Activated T-cell treated with anti-CD3 and anti-CD28 coated beads, Interleukin-2, amount 50 U/mL, for 48 hours (primary cell): ENCODE data around the gene IL1R2.

ENCODE experiments used
- DNase-seq, 2 experiments: peaks; one replicate each; pipeline ENCODE4 v3.0.0-alpha.2; 2020

IL1R2 gene

GRCh38 chr2:102024410-102024809 is 32.6 kb downstream of the IL1R2 start:
- DNase-seq: no peak

DNA sequence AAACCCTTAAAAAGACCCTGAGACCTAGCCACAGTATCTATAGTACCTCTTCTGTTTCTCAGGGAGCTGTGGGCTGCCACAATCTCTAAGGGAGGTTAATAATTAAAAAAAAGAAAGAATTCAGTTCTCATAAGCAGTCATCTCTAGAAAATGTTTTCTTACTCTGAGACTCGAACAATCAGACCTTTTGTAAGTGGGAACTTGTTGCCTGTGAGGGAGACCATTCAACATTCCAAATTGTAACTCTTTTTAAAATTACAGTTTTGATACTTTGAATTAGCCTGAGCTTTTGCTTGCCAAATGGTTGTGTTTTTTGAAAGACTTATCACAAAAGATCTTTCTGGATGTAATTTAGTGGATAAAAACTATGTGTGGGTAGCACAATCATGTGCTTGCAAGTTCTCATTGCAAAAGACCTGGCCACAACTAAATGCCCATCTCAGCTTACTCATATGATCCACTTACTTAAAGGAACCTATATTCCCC is 33.3 kb downstream of the IL1R2 start:
- no peak for DNase-seq

DNA sequence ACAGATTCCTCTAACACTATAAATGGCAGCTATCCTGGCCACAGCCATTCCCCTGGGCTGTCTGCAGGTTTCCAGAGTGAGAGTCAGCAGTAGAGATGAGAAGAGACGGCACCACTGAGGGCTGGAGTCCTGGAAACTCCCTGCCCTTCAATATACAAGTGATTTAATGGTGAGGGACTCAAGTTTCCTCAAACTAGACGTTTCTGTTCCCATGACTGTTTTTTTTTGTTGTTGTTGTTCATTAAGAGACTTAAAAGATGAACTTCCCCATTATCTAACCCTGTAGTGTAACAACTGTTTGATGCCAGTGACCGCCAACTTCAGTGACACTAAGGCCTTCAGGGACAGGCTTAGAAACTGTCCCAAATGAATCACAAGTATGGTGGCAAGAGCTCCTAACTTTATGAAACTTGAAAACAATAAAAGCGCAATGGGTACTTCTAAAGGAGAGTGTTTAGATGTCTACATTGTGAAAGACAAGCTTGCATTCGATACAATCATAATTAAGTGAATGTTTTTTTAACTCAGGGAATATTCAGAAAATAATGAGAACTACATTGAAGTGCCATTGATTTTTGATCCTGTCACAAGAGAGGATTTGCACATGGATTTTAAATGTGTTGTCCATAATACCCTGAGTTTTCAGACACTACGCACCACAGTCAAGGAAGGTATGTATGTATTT is 34.0 kb downstream of the IL1R2 start:
- no peak for DNase-seq

GRCh38 chr2:102027036-102027980 is 35.5 kb downstream of the IL1R2 start:
- DNase-seq: no peak

- DNase-seq: no peak
Measured at GRCh38 chr2:102028470-102028869, 36.7 kb downstream of the IL1R2 start.

DNA sequence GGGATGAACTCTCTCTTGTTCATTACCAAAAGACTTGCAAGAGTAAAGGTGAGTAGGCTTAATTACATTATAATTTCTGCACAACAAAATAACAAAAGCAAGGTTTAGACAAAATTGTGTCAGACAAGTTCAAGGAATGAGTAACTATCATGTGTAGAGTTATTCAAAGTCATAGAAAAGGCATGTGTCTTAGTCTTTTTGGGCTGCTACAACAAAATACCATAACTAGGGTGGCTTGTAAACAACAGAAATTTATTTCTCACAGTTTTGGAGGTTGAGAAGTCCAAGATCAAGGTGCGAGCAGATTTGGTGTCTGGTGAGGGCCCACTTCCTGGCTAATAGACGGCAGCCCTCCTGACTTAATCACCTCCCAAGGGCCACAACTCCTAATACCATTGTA is 37.6 kb downstream of the IL1R2 start:
- no peak for DNase-seq

DNA sequence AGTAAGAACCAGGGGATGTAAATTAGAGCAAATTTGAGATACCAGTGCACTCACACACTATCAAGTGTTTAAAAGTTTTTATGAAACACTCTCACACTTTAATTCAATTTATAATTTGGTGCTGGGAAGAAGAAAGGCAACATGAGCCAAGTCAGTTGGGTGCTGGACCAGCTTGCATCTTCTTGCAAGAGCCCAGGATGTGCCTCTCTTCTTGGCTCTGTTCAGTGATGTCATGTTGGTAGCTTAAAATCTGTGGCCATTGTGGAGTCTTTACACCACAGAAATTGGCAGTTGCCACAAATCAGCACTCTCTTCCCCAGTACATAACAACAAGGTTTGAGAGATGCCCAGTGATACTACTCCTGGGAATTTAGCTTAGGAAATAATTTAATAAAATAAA is 38.2 kb downstream of the IL1R2 start:
- no peak for DNase-seq

DNA sequence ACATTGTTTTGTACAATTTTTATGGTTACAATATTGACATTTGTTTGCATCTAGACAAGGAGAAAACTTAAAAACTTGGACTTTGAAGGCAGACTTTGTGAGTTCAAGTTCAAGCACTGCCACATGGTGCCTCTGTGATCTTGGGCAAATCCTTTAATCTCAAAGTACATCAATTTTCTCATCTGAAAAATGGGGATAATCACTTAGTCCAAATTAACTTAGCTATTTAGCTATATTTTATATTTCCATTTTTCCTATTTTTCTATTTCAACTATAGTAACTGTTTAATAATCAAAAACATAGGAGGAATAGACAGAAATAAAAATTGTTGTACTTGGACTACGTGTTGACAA is 38.7 kb downstream of the IL1R2 start:
- DNase-seq: no peak

GRCh38 chr2:102030855-102031527 is 39.2 kb downstream of the IL1R2 start:
- no peak for DNase-seq

DNA sequence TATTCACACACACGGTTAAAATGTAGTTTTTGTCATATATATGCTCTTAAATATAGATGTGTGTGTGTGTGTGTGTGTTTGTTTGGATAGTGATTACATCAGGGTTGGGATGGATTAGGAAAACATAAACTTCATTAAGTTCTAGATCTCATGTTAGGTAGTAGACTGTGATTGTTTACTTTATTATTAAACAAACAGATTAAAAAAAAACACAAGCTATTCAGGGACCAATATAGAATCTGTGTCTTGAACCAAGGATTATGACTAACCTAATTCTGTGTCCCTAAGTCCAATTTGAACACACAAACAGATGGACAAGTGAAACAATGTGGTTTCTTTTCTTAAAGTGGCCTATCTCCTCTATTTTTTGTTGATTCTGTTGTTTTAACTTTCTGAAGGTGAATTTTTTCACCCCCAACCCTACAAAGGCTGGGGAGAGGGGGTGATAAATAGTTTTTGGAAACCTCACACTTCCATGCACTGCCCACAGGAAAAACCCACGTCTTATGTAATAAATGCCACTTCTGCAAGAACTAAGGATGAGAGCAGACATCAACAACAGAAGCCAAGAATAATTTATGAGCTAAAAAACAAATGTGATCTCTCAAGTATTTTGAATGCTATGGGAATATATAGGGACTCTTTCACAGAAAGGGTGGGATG is 40.7 kb downstream of the IL1R2 start:
- no peak for DNase-seq

GRCh38 chr2:102033031-102033749 is 41.4 kb downstream of the IL1R2 start:
- peak; percentile 43 to 53 for DNase-seq

DNA sequence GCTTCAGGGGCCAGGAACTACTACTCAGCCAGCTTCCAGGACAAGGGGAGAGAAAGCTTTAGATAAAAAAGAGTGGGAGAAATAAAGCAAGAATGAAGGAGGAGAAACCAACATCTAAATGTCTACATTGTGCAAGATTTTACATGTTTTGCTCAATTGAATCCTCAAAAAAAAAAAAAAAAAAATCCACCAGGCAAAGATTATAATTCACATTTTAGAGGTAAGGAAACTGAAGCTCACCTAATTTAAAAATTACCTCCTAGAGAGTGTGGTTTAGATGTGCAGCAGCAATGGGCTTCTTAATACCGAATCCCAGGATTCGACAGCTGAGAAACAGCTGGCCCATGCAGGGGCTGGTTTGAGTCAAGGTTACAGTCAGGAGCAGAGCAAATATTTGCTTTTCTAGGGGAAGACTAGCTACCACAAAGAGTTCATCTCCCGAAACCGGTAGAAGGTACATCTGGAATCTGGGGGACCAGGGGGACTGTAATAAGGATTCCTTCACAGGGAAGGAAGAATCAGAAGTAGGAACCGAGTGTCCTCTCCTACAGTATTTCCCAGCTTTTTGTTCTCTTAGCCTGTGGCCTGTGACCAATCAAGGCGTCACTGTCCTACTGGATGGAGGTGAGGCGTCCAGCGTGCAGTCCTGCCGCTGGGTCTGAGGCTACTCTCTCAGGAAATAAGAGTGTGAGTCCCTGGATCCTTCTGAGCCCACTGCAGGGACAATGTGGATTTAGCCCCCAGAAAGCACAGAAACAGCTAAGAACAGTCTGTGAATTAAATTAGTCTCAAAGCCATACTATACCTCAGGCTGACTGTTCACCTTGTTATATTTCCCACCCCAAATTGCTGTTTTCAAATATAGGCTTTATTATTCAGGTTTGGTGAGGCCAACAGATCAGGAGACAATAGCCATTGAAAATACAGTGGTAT is 42.3 kb downstream of the IL1R2 start:
- no peak for DNase-seq

- DNase-seq: no peak
Measured at GRCh38 chr2:102034683-102035548, 43.2 kb downstream of the IL1R2 start.

DNA sequence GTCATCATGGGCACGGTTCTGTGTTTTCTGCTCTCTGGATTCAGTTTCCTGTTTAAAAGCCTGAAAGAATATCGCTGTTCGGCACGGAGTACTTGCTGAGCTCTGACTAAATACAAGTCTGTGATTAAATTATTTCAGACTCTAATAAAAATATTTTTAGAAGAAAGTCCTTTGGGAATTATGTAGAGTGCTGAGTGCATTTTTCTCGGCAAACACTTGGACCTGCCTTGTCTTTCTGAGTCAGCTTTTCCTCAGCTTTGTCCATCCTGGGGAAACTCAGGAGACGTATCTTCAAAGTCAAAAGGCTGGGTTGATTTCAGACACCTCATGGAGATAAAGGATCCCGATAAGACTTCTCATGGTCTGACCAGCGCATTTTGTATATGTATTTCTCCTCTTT is 45.9 kb downstream of the IL1R2 start:
- DNase-seq: no peak

DNA sequence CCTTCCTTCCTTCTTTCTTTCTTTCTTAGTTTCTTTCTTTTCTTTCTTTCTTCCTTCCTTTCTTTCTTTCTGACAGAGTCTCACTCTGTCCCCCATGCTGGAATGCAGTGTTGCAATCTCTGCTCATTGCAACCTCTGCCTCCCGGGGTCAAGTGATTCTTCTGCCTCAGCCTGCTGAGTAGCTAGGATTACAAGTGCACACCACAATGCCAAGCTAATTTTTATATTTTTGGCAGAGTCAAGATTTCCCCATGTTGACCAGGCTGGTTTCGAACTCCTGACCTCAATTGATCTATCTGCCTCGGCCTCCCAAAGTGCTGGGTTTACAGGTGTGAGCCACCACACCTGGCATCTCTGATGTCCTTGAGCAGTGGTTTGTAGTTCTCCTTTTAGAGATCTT is 48.5 kb downstream of the IL1R2 start:
- no peak for DNase-seq

GRCh38 chr2:102041351-102041750 is 49.6 kb downstream of the IL1R2 start:
- no peak for DNase-seq

DNA sequence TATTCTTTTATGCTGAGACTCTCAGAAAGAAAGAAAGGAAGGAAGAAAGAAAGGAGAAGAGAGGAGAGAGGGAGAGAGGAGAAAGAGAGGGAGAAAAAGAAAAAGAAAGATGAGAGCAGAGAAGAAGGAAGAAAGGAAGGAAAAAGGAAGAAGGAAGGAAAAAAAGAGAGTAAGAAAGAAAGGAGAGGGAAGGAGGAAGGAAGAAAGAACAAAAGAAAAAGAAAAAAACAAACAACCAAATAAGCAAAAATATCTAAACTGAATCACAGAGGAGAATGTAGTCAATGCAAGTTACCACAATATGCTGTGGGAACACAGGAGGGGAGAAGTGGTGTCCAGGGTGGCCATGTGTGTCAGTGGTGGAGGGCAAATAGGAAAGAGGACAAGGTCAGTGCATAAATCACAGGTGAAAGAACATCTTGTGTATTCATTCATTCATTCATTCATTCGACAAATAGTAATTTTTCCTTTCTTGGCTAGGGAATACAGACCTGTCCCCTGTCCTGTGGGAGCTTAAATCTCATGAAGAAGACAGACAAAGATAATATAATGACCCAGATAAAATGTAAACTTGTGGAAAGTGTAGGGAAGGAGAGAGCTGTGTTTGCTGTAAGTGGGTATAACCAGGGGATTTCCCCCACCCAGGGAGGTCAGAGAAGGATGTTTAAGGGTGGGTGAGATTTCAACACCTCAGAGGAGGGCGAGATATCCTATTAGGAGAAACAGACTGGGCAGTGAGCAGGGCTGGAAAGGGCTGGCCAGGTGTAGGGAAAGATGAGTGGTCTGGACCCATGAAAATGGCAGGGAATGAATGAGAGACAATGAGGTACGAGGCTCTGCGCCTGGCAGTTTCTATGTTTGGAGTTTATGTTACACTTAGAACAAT is 50.7 kb downstream of the IL1R2 start:
- DNase-seq: no peak

DNA sequence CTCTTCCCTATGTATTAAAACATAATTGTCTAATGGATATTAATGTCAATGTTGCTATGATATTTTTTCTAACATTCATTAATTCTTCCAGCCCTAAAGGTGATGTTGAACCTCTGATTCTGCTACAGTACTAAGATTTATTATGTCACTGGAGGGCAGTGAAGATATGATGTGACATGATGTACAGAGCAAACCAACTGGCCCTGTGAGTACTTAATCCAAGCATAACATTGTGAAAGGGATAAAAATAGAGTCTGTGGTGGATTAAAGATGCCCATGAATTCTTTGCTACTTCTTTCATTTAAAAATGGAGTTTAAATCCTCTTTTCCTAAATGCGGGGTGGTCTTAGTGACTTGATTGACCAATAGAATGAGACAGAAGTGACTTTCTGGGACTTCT is 51.8 kb downstream of the IL1R2 start:
- no peak for DNase-seq

DNA sequence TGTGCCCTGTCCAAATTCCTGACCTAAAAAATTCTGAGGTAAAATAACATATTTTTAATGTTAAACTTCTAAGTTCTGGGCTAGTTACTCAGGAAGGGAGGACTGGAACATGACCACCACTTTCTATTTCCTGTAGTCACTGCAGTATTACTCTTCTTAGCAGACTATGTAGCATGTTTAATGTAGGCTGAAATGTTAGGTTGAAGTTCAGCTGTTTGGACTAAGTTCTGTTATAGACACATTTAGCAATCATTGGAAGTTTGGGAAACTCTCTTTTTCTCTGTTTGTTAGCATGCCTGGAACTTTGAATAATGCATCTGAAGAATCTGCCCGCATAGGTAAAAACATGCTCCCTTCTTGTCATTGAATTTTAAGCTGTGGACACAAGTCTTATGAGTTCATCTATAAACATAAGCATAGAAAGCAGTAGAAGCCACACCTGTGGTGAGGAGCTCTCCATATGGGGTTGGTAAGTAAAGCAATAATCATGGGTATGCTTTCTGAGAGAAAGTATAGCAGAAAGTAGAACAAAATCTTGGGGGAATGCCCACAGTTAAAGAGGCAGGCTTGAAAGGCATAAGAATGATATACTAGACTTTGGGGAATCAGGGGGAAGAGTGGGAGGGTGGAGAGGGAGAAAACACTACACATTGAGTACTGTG is 52.6 kb downstream of the IL1R2 start:
- DNase-seq: no peak
